HG02623 (cell line): Measurements from ENCODE around the gene S100A14.

Experiments used
- ATAC-seq: cut with Tn5 transposase; IDR thresholded peaks from one replicate; pipeline ENCODE4 v1.9.1; 2021; ENCODE audit warnings: moderate library complexity; ENCODE audit not compliant: unreplicated experiment

S100A14 gene

DNA sequence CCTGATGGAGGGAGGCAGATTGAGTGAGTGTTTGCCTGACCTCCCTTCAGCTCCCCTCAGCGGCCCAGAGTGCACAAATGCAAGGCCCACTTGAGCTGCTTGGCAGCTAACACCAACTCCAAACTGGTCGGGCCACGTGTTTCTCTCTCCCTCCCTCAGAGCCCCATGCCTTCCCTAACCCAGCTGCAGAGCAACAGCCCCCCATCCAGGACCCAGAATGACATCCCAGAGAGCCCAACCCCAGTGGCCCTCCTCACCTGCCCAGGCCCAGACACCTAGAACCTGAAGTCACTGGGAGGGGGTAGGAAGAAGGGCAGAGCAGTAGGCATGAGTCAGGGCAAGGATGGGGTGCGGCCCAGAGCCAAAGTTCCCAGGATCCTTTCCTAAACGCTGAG lies 789 bp upstream of the S100A14 start:
- ATAC-seq = no peak

GRCh38 chr1:153615406-153615805 lies 719 bp downstream of the S100A14 start:
- no peak for ATAC-seq

DNA sequence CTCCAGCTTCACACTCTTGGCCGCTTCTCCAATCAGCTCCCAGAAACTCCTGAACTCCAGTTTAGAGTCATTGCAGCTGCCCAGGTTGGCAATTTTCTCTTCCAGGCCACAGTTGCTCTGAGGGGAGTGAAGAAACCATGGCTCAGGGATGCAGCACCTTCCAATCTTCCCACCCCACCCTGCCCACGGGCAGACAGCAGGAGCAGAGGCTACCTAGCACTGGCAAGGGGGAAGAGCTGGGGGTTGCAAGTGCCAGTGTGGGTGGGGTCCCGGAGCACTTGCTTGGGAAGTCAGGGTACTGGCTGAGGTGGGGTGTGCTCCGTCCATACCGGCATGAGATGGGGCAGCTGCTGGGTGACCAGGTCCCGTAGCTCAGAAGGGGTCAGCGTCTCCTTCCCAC lies 1.2 kb downstream of the S100A14 start:
- ATAC-seq = no peak

DNA sequence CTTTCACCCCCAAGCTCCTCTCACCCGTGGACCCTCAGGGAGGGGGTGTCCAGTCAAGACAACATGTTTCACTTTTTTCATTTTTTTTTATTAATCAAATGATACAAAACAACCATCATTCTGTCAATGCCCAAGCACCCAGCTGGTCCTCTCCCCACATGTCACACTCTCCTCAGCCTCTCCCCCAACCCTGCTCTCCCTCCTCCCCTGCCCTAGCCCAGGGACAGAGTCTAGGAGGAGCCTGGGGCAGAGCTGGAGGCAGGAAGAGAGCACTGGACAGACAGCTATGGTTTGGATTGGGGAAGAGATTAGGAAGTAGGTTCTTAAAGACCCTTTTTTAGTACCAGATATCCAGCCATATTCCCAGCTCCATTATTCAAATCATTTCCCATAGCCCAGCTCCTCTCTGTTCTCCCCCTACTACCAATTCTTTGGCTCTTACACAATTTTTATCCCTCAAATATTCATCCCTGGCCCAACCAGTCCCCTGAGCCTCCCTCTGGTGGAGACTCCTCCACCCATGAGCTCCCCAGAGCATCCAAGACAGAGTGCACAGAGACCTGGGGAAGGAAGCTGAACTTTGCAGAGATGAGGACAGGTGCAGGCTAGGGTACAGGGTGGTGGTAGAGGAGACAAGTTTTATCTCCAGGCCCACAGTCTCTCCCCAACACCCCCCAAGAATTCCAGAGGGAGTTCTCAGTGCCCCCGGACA lies 1.8 kb downstream of the S100A14 start:
- no peak for ATAC-seq

DNA sequence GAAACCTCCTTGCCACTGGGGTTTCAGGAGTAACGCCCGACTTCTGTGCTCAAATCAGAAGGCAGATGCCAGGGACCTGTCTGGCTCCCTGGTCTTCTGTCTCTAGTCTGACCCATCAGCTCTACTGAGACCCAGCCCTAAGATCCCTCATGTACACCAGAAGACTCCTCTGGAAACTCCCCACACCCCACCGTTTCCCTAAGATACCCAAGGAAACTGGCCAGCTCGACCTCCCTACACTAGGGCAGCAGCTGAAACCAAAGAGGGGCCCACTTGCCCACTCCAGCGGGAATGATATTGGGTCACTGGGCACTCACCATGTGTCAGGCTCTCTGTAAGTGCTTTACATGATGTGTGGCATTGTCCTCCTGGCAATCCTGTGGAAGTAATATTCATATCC lies 2.7 kb downstream of the S100A14 start:
- no peak for ATAC-seq

- ATAC-seq = no peak
Measured at GRCh38 chr1:153612755-153613331, 3.3 kb downstream of the S100A14 start, which contains the start of gene S100A16. S100A16 (minus strand) TSS chr1:153613137; CDS start chr1:153608151, 4,986 bp downstream.

GRCh38 chr1:153612111-153612754 lies 3.9 kb downstream of the S100A14 start:
- ATAC-seq = no peak

DNA sequence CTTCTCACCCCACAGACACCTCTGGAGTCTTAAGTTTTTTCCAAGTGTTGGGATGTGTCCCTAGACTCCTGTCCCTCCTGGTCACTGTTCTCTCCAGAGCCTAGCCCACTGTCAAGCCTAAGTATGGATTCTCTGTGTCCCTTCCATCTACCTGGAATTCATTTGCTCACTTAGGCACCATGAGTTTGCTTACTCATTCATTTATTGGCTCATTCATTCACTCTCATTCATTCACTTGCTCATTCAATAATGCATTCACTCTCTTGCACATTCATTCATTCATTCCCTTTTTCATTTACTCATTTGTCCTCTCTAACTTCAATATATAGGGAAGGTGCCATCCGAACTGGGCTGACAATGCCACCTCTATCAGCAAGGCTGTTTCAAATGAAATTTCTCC lies 4.8 kb downstream of the S100A14 start:
- ATAC-seq = no peak

- no peak for ATAC-seq
Measured at GRCh38 chr1:153610811-153611301, 5.3 kb downstream of the S100A14 start.

- no peak for ATAC-seq
Measured at GRCh38 chr1:153610334-153610733, 5.8 kb downstream of the S100A14 start.

DNA sequence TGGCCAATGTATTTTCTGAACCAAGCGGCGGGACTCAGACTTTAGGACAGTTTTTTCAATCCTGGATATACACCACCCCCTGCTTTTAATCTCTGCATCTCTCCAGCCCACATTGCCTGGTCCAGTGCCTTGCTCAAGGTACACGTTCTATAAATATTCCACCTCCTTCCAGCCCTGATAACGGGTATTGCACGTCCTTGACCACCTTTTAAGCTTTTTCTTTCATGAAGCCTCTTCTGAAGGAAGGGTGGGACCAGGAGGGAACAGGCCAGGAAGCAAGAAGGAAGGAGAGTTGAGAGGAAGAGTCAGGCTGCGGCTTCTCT lies 6.6 kb downstream of the S100A14 start:
- ATAC-seq = no peak

DNA sequence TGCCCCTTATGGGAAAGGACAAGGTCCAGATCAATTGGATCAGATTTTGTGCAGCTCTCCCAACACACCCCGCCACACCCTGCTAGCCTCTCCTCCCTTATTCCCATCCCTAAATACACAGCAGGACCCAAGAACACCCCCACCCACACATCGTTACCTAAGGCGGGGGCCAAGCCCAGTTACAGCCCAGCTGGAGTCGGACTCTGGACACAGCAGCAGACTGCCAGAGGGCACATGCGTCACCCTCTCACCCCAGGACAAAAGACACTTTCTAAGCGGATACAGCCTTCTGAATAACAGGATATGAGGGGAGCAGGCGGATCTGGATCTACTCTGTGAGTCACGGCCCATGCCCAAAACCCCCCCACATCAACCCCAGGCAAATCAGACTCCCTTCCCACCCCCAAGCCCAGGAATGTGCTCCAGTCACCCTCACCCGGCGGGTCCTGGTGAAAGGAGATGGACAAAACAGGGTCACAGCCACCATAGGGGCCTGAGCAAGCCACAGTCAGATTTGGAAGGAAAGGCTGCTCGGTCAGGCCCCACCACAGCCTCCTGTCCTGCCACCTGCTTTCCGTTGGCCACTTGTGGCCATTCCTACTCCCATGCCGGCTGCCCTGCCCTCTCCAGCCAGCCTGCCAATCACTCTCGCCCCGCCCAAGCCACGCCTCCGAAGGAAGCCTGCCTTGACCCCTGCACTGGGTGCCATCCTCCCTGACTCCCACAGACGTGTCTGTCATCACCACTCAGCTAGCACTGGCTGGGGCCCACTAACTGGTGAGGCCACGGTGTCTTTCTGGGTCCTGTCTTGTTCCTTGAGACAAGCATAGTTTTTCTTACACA lies 7.2 kb downstream of the S100A14 start:
- no peak for ATAC-seq

GRCh38 chr1:153608089-153608682 lies 7.9 kb downstream of the S100A14 start:
- no peak for ATAC-seq

DNA sequence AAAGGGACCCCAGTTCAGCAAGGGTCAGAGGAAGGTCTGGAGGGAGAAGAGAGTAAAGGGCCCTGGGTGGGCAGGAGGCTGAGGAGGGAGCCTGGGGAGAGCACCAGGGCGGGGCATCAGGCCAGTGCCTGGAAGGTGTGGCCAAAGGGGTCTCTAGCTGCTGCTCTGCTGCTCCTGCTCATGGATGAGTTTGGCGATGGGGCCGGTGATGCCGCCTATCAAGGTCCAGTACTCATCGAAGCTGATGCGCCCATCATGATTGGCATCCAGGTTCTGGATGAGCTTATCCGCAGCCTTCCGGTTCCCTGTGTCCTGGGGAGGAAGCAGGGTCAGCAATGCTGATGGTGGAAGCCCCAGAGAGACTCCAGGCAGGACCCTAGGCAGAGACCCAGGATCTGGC lies 8.7 kb downstream of the S100A14 start:
- no peak for ATAC-seq

- ATAC-seq = no peak
Measured at GRCh38 chr1:153606194-153606593, 9.9 kb downstream of the S100A14 start.

DNA sequence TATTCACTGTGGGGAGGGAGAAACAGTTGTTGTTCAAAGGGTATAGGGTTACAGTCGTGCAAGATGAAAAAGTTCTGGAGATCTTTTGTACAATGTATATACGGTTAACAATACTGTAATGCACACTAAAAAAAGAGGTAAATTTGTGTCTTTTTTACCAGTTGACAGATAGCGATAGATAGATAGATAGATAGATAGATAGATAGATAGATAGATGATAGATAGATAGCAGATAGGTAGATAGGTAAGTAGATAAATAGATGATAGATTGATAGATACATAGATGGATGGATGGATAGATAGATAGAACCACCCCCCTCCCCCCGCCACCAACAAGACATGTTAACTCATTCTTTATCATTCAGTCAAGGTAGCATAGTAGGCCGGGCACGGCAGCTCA lies 13.4 kb downstream of the S100A14 start:
- no peak for ATAC-seq

- no peak for ATAC-seq
Measured at GRCh38 chr1:153599847-153600246, 16.3 kb downstream of the S100A14 start.

GRCh38 chr1:153598309-153599172 lies 17.6 kb downstream of the S100A14 start:
- peak; percentile 98 for ATAC-seq

- no peak for ATAC-seq
Measured at GRCh38 chr1:153597206-153597605, 18.9 kb downstream of the S100A14 start.

DNA sequence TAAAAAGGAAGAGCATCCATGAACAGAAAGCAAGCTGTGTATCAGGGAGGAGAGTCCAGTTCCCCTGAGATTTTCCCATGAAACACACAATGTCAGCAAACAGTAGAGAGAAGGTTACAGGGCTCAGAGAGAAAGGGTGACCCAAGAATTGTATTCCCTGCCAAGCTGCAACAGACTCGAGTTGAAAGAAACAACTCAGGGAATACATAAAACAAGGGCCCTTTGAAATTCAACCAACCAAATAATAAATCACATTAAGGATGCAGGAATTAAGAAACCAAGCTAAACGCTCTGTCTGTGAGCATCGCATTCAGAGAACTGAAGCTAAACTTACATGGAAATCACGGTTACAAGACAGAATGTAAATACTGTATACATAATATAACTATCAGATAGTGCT lies 23.4 kb downstream of the S100A14 start:
- ATAC-seq = no peak
